Activated gamma-delta T cell treated with Interleukin-2 at 50 U/mL for 16 hours (primary cell): ENCODE measurements around the gene PROZ.
A peak's percentile ranks its signal among the peaks of the same experiment; 100 is the strongest.
"Not testable (repeated sequence)": the region's sequence is repeated elsewhere in the genome, so short reads cannot be mapped to it uniquely, and the experiment has no call there.

Experiments
- DNase-seq: peaks from one replicate; pipeline ENCODE4 v3.0.0-alpha.2; 2020

Gene PROZ, protein sequence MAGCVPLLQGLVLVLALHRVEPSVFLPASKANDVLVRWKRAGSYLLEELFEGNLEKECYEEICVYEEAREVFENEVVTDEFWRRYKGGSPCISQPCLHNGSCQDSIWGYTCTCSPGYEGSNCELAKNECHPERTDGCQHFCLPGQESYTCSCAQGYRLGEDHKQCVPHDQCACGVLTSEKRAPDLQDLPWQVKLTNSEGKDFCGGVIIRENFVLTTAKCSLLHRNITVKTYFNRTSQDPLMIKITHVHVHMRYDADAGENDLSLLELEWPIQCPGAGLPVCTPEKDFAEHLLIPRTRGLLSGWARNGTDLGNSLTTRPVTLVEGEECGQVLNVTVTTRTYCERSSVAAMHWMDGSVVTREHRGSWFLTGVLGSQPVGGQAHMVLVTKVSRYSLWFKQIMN

DNA sequence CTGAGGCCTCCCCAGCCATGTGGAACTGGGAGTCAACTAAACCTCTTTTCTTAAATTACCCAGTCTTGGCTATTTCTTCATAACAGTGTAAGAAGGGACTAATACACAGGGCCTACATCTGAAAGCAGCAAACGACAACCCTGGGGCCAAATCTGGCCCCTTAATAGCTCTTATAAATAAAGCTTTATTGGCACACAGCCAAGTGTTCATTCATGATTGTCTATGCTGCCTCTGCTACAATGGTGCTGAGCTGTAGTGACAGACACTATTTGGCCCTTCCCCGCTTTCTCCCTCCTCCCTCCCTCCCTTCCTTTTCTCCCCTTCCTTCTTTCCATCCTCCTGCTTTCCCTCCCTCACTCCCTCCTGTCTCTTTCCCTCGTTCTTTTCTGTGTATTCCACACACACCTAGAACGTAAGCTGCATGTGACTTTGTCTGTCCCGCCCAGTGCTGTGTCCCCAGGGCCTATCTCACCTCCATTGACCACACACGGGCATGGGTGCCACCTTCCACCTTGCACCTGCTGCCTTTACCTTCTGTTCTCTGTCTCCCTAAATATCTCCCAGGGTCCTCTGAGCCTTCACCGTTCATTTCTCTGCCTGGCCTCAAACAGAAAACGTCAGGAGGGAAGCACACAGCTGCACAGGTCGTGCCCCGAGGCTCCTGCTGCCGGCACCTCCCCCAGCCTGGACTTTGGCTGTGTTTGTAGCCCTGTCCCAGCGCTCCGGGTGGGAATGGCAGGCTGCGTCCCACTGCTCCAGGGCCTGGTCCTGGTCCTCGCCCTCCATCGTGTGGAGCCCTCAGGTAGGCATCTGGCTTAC lies at the start of gene PROZ:
TSS of gene PROZ (plus strand) at position 720 of the 819 bp plus-strand sequence. CDS start at position 733, 13 bp downstream.
- no peak for DNase-seq

GRCh38 chr13:113109151-113110047 lies 49.0 kb upstream of the PROZ start:
- DNase-seq, result no peak

GRCh38 chr13:113110048-113110851 lies 48.2 kb upstream of the PROZ start:
- DNase-seq, result peak; percentile 18

DNA sequence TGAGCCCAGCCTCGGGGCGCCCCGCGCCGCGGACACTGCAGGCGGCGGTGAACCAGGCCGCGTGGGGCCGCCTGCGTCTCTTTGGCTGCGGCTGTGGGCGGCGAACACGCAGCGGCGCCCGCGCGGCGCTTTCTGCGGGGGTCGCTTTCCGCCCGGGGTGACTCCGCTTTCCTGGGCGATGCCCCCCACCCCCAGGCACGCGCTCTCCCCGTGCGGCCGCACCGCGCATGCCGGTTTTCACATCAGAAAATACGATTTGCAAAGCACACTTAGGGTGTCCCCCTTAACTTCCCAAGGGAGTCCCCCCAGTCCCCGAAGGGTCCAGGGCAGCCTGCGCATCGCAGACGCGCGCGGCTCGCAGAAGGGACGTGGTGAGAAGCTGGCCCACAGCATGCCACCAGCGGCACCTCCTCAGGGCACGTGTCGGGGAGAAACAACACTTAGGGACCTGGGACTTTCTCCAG lies 47.6 kb upstream of the PROZ start:
- DNase-seq, result no peak

- not testable (repeated sequence) for DNase-seq
Observed at GRCh38 chr13:113111821-113112220, 46.6 kb upstream of the PROZ start.

DNA sequence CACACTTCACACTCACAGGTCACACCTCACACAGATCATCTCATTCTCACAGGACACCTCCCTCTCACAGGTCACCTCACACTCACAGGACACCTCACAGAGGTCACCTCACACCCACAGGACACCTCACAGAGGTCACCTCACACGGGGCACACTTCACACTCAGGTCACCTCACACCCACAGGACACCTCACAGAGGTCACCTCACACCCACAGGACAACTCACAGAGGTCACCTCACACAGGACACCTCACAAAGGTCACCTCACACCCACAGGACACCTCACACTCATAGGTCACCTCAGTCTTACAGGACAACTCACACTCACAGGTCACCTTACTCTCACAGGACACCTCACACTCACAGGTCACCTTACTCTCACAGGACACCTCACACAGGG lies 46.0 kb upstream of the PROZ start:
- DNase-seq, result not testable (repeated sequence)

DNA sequence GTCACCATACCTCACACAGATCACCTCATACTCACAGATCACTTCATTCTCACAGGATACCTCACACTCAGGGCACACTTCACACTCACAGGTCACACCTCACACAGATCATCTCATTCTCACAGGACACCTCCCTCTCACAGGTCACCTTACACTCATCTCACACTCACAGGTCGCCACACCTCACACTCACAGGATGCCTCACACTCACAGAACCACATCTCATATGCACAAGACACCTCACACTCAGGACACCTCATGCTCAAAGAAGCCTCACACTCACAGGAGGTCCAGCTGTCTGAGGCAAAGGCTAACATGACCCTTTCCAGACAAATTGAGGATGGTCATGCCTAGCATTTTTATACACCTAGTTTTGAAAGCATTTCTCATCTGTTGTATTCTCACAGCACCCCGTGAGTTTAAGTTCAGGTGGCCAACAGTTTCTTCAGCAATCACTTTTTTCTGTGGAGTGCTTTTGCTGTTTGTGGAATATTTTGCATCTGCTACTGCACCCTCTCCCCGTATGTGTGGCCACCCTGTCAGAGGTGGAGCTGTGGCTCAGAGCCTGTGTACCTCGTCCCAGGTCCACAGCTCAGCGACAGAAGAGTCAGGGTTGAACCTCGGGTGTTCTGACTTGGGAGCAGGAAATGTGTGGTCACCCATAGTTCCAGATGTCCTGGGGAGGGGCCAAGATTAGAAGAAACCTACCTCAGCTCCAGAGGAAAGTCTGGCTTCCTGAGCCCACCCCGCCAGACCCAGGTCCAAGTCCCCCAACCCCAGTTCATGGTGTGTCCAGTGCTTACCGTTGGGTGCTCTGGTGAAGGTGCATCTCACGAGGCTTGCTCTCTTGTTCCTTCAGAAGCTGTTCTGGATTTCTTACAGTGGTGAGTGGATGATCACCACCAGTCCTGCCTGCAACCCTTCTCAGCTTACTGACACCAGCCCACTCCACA lies 45.3 kb upstream of the PROZ start:
- peak; percentile 2 for DNase-seq

DNA sequence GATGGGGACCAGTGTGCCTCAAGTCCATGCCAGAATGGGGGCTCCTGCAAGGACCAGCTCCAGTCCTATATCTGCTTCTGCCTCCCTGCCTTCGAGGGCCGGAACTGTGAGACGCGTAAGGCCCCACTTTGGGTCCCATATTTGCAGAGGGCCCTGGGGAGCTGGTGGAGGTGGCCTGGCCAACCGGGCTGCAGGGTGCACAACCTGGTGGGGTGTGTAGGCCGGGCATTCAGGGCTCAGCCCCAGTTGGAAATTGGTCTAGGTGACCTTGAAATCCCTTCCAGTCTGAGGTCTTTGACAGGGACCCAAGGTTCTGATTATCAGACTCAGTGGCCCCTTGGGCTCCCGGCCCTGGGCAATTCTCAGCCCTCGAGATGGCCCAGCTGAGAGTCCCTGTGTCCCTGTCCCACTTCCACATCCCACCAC lies 44.6 kb upstream of the PROZ start:
- peak; percentile 1 for DNase-seq

- no peak for DNase-seq
Observed at GRCh38 chr13:113114511-113115362, 43.7 kb upstream of the PROZ start.

- DNase-seq, result no peak
Observed at GRCh38 chr13:113115363-113116205, 42.9 kb upstream of the PROZ start.

GRCh38 chr13:113116206-113116800 lies 42.1 kb upstream of the PROZ start:
- DNase-seq, result no peak

GRCh38 chr13:113116871-113117271 lies 41.6 kb upstream of the PROZ start:
- DNase-seq, result no peak

GRCh38 chr13:113117335-113117872 lies 41.0 kb upstream of the PROZ start:
- DNase-seq, result no peak

DNA sequence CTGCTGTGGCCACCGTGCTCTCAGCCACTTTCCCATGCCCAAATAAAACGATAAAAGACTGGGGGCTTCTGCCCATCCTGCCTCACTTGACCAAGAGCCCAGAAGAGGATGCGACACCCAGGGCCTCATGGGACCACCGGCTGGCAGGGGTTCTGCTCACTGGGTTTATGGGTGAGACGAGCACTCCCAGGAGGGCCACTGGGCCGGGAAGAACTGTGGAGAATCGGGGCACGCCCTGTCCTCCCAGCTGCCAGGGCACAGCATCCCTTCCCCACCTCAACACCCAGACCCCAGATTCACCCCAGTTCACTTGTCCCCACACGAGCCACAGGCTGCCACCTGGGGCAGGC lies 40.6 kb upstream of the PROZ start:
- DNase-seq, result no peak

DNA sequence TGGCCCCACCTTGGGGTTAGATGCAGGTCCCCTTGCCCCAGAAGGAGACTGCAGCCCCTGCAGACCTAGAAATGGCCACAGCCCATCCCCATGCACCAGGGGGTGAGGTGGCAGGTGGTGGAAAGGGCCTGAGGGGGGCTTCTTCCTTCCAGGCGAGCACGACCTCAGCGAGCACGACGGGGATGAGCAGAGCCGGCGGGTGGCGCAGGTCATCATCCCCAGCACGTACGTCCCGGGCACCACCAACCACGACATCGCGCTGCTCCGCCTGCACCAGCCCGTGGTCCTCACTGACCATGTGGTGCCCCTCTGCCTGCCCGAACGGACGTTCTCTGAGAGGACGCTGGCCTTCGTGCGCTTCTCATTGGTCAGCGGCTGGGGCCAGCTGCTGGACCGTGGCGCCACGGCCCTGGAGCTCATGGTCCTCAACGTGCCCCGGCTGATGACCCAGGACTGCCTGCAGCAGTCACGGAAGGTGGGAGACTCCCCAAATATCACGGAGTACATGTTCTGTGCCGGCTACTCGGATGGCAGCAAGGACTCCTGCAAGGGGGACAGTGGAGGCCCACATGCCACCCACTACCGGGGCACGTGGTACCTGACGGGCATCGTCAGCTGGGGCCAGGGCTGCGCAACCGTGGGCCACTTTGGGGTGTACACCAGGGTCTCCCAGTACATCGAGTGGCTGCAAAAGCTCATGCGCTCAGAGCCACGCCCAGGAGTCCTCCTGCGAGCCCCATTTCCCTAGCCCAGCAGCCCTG lies 40.0 kb upstream of the PROZ start:
- DNase-seq, result no peak

GRCh38 chr13:113119166-113119821 lies 39.2 kb upstream of the PROZ start:
- DNase-seq, result no peak

DNA sequence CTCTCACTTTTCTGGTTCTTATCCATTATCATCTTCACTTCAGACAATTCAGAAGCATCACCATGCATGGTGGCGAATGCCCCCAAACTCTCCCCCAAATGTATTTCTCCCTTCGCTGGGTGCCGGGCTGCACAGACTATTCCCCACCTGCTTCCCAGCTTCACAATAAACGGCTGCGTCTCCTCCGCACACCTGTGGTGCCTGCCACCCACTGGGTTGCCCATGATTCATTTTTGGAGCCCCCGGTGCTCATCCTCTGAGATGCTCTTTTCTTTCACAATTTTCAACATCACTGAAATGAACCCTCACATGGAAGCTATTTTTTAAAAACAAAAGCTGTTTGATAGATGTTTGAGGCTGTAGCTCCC lies 38.6 kb upstream of the PROZ start:
- DNase-seq, result no peak
